Measurements from ENCODE around the gene GCM1.
"Not testable (repeated sequence)": the region's sequence is repeated elsewhere in the genome, so short reads cannot be mapped to it uniquely, and the experiment has no call there.

GCM1 gene, protein sequence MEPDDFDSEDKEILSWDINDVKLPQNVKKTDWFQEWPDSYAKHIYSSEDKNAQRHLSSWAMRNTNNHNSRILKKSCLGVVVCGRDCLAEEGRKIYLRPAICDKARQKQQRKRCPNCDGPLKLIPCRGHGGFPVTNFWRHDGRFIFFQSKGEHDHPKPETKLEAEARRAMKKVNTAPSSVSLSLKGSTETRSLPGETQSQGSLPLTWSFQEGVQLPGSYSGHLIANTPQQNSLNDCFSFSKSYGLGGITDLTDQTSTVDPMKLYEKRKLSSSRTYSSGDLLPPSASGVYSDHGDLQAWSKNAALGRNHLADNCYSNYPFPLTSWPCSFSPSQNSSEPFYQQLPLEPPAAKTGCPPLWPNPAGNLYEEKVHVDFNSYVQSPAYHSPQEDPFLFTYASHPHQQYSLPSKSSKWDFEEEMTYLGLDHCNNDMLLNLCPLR
- total RNA-seq, result 0 to 0.24 (median 0.12) reads per million in 4 donors

GRCh38 chr6:53148684-53149083 lies at the start of gene GCM1:
Gene GCM1, minus strand, starts transcription at chr6:53148841. Its CDS starts 3,209 bp downstream, at chr6:53145632.
- no peak for DNase-seq

DNA sequence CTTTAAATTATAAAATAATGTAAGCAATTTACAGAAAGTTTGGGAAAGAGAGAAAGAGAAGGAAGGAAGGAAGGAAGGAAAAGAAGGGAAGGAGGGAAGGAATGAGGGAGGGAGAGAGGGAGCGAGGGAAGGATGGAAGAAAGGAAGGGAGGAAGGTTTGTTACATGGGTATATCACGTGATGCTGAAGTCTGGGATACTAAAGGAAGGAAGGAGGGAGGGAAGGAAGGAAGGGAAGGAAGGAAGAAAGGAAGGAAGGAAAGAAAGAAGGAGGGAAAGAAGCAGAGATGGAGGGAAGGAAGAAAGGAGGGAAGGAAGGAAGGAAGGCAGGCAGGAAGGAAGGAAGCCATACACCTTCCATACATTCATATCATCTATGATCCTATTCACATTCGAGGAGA lies 48.9 kb upstream of the GCM1 start:
- DNase-seq, result no peak

DNA sequence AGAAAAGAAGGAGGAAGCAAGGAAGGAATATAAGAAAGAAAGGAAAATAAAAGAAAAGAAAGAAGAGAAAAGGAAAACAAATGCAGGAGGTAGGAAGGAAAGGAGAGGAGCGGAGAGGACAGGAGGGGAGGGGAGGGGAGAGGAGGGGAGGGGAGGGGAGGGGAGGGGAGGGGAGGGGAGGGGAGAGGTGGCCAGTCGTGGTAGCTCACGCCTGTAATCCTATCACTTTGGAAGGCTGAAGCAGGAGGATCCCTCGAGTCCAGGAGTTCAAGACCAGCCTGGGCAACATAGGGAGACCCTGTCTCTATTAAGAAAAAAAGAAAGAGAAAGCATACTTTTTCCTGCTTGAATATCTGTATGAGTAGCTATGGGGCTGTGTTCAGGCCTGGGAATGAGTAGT lies 46.4 kb upstream of the GCM1 start:
- DNase-seq, result no peak

- no peak for DNase-seq
Measured at GRCh38 chr6:53192682-53193188, 44.1 kb upstream of the GCM1 start.

GRCh38 chr6:53189554-53189953 lies 40.9 kb upstream of the GCM1 start:
- DNase-seq, result no peak

- DNase-seq, result no peak
Measured at GRCh38 chr6:53188833-53189232, 40.2 kb upstream of the GCM1 start.

DNA sequence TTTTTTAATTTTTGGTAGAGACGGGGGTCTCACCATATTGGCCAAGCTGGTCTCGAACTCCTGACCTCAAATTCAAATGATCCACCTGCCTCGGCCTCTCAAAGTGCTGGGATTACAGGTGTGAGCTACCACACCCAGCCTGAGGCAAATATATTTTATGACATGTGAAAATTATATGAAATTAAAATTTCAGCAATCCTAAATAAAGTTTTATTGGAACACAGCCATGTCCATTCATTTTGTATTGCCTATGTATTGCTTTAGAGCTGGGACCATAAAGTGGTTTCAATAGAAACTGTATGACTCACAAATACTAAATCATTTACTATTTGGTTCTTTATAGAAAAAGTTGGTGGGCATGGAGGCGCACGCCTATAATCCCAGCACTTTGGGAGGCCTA lies 32.0 kb upstream of the GCM1 start:
- no peak for DNase-seq

GRCh38 chr6:53179961-53180651 lies 31.5 kb upstream of the GCM1 start:
- DNase-seq, result peak in 4 of 5 donors; percentile 5 to 21 (median 14)

DNA sequence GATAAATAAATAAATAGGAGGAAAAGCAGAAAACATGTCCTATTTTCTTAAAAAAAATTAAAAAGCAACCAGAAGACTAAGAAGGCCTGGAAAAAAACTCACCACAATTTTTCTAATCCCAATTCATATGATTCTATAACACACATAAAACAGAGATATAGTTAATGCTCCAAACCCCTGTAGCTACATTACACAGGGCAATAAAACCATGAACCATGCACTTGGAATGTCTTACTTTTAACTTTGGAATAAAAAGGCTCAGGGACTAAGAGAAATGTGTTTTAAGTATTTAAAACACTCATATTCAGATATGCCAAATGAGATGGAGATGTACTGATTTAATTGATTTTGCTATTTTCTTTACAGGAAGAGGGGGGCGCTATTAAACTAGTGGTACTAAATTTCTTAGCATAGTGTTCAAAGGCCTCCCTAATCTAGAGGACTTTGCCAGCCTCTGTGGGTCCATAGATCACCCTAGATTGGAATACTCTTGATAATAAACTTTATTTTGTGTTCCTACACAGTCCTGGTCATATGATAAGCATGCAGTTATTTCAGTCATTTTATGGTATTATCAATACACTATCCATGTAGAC lies 30.3 kb upstream of the GCM1 start:
- DNase-seq, result no peak

DNA sequence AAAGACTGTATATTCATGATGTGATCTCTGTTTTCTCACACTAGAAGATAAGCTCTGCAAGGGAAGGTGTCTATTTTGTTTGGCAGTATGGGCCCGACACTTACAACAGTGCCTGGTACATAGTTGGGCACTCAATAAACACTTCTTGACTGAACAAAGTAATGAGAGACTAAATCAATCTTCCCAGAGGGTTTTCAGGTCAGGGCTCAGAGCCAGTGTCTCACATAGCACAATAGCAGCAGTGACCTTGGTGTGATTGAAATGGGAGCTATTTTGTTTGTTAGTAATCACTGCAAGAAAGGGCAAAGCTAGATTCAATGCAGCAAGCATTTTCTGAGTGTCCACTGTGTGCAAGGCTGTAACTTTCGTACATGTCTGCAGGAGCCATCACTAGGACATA lies 26.4 kb upstream of the GCM1 start:
- DNase-seq, result no peak

DNA sequence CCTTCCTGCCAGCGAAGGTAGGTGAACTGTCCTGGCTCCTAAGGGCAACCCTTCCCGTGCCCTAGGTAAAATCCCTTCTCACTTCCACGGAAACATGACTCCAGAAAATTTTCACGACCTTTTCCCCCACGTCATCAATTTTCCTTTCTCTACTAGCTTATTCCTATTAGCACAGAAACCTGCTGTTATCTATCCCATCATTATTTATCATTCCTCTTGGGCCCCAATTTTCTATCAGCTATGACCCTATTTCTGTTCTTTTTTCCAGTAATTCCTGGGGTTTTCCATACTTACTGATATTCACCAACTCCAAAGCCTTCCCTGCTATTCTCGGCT lies 23.8 kb upstream of the GCM1 start:
- DNase-seq, result no peak

DNA sequence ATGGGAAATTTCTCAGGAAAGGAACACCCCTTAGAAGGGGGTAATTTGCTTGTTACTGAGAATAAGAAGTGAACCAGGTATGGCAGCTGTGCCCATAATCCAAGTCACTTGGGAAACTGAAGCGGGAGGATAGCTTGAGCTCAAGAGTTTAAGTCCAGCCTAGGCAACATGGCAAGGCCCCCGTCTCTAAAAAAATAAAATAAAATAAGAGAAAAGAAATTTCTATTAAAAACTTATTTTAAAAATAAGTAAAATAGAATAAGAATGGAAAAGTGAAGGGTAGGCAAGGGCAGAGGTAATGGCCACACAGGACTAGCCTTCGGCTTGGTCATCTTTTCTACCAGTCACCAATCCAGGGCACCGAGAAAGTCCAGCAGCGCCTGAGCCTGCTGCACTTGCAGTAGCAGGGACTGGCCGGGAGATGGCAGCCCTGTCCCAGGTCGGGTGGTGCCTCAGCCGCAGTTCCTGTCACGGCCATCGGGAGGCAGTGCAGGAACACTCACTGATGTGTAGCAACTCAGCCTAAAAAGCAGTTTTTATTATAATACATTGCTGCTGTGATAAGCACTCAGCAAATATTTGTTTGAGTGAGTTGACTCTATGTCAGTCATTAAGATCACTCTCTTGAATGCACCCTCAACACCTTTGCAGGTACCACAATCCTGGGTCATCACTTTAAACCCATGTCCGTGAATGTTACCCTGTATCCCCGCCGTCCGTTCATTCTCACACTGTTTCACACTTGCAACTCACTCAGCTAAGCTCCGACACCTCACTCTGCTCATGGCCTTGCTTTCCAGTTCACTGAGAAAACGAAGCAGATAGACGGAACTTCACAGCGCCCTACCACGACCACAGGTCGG lies 23.2 kb upstream of the GCM1 start:
- DNase-seq, result peak; percentile 74 to 89 (median 81)

DNA sequence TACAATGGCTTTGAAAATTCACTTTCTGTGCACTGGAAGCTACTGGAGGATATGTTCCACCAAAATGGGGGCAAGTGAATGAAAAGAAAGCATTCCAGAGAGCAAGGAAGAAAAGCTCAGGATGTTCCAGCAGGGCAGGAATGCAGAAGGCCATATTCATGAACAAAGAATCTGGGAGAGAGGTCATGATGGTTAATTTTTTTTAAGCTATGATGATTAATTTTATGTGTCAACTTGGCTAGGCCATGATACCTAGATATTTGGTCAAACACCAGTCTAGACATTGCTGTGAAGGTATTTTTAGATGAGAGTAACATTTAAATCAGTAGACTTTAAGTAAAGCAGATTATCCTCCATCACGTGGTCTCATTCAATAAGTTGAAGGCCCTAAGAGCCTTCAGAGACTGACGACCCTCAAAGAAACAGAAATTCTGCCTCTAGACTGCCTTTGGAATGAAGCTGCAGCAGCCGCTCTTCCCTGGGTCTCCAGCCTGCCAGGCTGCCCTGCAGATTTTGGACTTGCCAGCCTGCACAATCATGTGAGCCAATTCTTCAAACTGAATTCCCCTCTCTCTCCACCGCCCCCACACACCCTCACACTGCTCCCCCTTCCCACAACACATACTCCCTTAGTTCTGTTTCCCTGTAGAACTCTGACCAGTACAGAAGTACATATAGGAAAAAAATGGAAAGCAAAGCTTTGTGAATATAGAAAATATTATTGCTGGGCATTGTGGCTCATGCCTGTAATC lies 20.1 kb upstream of the GCM1 start:
- no peak for DNase-seq

GRCh38 chr6:53165293-53165692 lies 16.7 kb upstream of the GCM1 start:
- DNase-seq, result no peak

- DNase-seq, result no peak
Measured at GRCh38 chr6:53162606-53163005, 14.0 kb upstream of the GCM1 start.

DNA sequence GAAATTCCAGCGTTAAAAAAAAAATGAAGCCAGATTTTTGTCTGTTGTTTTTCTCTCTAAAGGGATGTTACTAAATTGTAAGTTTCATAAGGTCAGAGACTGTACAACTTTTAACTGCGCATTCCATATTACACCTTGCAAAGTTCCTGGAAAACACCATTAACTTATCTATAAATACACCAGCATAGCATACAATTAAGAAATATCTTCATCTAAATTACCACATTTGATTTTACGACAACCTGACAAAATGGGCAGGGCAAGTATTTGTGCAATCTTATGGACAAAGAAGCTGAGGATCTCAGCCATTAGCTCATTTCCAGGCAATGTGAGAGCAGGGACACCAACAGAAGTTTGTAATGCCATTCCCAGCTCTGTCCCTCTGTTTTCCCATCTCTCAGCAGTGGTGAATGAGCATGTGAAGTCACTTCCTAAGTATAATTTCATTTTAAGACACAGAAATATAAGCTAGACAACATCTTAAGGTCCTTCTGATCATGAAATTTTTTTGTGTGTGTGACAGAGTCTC lies 12.9 kb upstream of the GCM1 start:
- no peak for DNase-seq

DNA sequence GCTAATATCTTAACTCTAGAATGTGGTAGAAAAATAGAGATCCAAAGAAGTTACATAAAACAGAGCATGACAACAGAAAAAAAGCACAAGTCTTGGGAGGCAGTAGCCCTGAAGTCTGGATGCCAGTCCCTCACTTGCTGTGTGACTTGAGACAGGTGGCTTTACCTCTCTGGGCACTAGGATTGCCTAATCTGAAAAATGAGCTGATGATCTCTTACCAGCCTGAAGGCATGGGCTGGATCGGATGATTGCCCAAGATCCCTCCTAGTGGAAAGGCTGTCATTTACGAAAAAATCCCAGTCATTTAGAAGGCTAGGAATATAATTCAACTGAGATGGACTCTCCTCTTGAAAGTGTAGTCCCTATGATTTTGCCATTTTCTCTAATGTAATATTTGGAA lies 10.9 kb upstream of the GCM1 start:
- no peak for DNase-seq

GRCh38 chr6:53158076-53158475 lies 9.4 kb upstream of the GCM1 start:
- DNase-seq, result not testable (repeated sequence)

GRCh38 chr6:53155279-53155678 lies 6.6 kb upstream of the GCM1 start:
- DNase-seq, result not testable (repeated sequence)

DNA sequence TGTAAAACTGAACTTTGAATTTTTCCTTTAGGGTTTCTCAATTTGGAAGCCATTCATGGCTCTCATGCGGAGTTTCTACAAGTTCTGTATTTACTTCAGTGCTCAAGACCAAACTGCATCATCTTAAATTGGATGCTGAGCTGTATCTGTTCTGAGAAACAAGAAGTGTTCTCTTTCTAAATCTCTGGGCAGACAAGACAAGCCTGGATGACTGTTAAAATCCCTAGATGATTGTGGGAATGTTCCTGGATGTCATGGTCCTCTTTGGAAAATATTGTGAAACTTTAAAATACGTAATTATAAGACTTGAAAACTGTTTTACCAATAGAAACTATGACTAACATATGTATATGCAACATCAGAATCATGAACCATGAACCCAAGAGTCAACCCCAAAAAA lies 6.2 kb upstream of the GCM1 start:
- DNase-seq, result no peak

DNA sequence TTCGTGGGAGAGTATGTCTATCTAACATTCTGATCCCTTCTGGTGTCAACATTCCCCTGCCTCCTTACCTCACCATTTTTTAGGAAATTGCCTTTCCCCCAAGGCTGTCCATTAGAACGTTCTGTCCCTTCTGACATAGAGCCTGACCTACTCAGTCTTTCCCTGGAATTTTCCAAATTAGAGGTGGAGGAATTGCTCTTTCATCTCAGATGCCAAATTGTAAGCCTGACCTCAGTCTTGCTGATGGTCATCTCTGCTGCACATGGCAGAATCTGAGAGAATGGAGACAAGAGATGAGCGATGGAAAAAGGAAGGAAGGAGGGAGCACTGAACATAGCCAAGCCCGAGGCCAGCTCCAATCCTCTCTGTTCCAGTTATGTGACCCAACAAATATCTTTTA lies 5.4 kb upstream of the GCM1 start:
- DNase-seq, result no peak

- DNase-seq, result no peak
Measured at GRCh38 chr6:53152576-53152975, 3.9 kb upstream of the GCM1 start.

Data from T-helper 1 cell (primary cell).